Measurements from ENCODE around the gene IL17REL.

Gene IL17REL

DNA sequence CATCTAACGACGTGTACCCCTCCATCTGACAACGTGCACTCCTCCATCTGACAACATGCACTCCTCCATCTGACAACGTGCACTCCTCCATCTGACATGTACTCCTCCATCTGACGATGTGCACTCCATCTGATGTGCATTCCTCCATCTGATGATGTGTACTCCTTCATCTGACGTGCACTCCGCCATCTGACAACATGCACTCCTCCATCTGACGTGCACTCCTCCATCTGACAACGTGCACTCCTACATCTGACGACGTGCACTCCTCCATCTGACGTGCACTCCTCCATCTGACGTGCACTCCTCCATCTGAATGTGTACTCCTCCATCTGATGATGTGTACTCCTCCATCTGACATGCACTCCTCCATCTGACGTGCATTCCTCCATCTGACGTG lies 8.0 kb upstream of the IL17REL start:
- no peak for DNase-seq

DNA sequence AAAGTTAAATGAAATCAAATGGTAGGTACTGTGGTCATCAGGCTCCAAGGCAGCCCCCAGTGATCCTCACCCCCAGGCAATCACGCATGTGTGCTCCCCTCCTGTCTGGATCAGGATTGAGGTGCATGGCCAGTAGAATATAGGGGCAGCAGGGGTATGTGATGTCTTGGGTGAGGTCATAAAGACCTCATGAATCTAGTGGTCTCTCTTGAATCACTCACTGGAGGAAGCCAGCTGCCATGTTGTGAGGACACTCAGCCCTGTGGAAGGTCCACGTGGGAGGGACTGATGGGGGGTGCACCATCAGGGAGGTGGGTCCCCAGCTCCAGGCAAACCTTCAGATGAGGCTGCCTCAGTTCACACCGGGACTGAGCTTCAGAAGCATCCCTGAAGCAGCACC lies 6.8 kb upstream of the IL17REL start:
- no peak for DNase-seq

DNA sequence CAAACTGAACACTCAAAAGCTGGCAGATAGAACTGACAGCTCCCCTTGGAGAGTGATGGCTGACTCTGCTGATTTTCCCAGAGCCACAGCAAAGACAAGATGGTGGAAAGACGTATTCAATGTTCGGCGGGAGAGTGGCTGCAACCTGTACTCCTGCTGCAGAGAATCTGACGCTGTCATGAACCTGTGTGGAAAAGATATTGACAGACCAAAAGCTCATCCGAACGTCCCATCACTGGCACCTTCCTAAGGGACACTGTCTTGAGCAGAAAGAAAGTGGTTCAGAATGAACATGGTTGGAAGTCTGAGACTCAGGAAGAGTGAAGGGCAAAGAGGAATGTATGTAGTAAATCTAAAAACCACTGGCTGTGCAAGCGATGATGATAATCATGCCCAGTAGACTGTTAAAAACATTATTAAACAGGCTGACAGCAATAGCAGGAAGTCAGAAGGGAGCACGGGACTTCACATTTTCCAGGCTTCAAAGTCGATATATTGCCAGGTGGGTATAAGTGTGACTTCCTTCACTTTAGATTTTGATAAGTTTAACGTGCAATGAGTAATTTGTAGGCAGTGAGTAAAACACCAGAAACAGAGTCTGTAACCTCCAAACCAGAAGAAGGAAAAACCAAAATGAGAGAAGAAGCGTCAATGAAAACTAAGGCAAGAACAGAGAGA lies 6.2 kb upstream of the IL17REL start:
- no peak for DNase-seq

DNA sequence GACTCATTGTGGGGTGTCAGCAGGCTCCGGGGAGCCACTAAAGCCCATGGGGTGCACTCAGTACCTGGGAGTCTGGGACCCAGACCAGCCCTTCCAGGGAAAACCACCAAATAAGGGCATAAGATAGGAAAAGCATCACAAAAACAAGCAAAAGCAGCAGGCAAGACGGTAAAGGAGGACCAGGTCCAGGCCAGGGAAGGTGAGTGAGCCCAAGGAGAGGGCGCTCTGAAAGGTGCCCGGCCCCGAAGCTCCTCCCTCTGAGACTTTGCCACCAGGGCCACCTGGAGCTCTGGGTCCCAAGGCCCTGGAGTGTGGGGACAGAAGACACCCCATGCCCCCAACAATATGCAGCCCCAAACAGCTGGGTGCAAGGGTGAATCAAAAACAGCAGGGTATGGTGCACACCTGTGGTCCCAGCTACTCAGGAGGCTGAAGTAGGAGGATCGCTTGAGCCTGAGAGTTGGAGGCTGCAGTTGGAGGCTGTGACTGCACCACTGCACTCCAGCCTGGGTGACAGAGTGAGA lies 5.2 kb upstream of the IL17REL start:
- DNase-seq = no peak

DNA sequence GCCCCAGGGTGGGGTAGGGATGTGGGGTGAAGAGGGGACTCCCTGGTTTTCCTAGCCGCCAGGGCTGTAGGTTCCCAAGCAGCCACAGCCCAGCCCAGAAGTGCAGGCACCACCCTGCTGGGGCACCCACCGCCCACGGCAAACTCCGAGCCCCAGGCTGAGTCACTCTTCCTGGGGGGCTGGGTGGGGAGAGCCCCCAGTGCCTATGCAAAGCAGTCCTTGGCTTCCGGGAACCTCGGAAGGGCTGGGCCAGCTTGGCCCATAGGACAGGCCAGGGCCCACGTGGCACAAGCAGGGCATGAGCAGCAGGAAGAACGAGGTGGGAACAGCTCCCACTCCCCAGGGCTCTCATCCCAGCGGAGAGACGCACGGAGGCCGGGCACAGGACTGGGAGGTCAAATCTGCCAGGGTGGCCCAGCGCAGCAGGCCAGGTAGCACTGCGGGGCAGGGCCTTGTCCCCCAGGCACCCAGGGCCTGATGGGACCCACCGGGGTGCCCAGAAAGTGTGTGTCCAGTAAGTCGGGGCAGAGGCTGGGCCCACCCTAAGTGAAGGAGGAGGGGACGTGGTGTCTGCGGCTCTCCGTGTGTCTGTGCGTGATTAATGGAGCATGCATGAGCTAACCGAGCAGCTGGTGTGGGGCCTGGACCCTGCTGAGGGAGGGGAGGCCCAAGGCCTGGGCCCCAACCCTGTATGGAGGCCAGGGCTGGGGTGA lies 4.6 kb upstream of the IL17REL start:
- DNase-seq = no peak

DNA sequence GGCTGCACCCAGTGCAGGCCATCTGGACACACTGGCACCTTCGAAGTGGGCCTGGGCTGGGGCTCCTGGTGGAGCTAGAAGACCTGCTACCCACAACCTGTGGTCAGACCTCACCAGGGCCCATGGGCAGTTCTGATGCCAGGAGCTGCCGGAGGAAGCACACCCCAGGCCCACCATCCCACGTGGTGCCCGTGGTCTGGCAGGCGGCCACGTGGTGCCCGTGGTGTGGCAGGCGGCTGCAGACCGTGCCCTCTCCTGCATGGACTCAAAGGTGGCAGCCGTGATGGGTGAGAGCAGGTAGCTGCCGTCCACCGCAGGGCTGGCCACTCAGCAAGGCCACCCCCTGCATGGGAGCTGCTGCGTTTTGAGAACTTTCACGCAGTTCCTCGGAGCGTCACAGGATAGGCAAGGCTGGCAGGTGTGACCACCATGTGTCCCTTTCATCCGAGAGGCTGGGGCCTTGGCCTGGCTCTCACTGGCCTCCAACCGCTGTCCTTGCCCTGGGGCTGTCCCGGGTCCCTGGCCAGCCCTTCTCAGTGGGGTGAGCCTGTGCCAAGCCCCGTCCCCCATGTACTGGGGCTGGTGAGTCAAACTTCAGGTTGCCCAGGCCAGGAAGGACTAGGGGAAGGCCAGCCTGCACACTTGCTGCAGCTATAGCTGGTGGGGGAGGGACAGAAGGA lies 3.9 kb upstream of the IL17REL start:
- DNase-seq = no peak

DNA sequence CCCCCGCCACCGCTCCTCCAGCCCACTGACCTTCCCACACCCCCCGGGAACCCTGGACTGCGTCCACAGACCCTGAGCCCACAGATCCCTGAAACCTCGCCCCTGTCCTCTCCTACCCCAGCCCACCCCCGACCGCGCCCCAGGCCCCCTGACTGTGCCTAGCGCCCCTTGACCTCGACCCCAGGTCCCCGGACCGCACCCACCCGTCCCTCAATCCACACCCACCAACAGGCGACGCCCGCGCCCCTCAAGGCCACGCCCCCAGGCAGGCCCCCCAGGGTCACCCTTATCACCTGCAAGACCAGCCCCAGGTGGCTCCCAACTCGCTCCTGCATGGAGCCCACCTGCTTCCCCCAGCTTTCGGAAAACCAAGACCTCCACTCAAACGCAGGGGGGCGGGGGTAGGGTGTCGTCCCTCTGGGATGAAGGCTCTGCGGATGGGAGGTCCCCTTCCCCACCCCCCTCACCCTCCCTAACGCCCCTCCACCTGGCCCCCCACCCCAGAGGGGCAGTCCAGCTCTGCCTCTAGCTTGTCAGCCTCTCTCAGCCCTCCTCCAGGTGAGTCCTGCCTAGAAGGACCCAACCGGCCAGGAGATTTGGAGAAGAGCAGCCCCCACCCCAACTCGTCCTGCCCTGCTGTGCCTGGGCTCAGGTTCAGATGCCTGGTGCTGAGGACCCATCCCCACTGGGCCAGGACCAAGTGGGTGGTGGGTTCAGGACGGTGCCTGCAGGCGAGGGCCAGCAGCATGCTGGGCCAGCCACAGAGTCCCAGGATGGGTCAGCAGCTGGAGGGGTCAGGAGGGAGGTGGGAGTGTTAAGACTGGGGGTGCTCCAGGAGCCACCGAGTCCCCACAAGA lies 3.1 kb upstream of the IL17REL start:
- no peak for DNase-seq

DNA sequence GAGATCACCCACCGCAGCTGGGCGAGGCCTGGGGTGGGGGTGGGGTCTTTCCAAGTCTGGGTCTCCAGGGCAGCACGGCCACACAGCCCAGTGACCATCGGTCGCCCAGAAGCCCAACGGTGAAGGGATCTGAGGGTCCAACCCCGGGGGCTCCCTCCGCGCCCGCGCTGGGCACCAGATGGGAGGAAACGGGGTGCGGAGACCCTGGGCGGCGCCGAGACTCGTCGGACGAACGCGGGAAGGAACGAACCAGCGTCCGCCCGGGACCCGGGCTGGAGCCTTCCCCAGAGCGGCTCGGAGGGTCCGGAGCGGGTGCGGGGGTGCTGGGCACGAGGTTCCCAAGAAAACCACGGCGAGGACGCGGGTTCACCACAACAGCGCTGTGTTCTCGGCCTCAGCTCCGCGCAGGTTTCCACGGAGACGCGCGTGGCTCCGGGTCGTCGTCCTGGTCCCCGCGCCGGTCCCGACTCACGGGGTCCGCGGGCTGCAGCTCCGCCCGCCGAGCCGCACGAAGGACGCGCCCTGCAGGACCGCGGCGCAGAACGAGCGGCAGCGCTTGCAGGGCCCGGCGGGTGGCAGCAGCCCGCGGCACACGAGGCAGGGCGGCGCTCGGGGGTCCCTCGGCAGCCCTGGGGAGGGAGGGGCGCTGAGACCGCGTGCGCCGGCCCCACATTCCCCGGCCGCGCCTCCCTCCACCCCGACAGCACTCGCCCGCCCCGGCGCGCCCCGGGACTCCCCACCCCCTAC lies 2.3 kb upstream of the IL17REL start:
- DNase-seq = no peak

DNA sequence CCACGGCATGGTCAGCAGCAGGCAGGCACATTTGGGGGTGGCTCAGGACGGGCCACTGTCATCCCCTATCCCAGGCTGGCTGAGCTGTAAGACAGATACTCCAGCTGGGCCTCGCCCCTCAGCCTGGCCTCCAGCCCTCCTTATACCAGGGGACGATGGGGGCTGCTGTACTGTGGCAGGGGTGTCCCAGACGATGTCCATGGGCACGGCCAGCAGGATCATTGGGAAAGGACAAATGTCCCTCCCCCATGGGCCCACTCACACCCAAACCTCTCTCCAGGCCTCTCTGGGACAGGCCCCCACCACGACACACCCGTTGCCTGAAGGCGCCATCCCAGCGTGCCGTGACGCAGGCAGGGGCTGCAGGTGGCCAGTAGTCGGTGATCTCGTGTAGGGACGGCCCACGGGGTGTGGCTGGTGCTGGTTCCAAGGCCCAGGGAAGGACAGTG lies 1.5 kb upstream of the IL17REL start:
- no peak for DNase-seq

DNA sequence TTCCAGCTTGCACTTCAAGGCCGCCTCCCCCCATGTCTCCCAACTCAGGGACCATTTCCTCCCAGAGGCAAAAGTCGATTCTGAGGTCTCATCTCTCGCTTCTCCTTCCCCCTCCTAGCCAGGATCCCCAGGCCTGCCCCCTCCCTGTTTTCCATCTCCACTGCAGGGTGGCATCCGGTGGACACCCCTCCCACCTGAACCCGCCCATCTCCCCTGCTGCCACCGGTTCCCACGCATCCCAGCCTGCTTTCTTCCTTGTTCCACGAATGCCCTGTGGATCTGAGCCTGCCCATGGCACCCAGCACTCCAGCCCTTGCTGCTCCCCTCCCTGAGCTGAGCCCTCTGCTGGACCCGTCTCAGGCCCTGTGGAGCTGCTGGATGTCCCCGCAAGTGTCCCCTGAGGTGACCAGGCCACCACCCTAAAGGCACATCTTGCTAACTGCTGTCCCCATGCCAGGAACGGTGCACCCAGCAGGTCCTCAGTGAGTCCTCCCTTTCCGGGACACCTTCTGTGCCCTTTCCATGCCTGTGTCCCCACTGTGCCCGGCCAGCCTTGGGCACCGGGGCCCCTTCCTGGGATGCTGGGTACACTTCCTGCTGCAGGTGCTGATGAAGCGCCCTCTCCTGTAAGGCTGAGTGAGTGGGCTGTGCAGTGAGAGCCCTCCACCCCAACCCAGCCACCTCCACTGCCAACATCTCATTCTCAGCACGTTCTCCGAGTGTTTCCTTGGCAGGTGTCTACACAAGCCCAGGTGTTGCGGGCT lies 936 bp downstream of the IL17REL start:
- no peak for DNase-seq

DNA sequence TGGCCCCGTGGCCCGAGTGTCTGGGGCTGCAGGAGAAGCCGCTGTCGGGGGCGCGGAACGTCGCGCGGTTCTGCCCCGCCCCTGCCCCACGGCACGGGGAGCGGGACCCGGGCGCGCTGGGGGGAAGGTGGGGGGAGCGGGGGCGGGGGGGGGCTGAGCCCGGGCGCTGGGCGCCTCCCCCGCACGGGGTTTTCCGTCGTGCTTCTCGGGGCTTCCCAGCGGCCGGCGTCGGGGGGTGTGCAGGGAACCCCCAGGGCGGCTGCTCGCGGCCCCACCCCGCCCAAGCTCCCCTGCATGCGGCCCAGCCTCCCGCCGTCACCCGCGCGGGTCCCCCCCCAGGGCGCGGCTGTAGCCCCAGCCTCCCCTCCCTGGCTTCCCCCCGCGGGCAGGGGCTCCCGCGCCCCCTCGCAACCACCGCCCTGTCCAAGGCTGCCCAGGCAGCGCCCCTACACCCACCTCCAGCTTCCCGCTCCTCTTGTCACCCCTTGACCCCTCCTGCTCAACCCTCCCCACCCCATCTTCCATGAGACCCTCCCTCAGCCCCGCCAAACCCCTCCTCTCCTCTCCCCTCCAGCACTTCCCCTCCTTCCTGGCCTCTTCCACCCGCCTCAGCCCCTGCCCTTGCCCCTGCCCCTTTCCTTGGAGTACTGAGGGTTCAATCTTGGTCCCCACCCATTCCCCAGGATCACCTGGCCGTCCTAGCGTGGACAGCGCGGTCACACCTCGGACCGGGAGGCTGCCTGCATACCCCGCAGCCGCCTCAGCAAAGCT lies 1.7 kb downstream of the IL17REL start:
- DNase-seq = no peak

DNA sequence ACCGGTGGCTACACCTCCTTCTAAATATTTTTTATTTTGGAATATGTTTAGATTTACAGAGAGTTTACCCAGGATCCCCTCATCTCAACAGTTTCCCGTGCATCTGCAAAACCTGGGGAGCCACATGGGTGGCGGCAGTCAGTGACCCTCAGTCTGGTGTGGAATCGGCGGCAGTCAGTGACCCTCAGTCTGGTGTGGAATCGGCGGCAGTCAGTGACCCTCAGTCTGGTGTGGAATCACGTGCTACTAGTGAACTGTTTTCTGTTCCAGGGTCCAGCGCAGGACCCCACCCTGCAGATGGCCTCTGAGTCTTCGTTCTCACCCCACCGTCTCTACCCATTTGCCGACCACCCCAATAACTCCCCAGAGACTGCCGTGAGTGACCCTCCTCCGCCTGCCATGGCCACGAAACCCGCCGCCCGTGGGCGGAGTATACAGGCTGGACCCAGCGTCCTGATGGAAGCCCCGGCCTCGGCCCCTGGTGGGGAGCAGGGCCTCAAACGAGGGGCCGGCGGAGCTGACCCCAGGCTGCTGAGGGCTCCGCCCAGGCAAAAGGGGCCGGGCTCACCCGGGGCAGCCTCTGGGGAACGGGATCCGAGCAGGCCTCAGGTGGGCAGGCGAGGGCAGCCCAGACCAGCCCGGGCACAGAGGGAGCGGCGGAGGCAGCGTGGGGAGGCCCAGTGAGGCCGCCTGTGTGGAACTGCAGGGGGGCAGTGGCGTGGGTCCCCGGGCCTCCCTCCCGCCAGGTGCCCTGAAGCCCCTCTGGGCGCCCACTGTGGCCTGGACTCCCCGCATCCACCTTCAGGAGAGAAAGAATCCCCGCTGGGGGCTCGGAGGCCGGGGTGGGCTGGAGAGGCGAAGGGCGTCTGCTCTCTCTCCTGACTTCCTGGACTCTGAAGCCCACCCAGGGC lies 2.5 kb downstream of the IL17REL start:
- no peak for DNase-seq

DNA sequence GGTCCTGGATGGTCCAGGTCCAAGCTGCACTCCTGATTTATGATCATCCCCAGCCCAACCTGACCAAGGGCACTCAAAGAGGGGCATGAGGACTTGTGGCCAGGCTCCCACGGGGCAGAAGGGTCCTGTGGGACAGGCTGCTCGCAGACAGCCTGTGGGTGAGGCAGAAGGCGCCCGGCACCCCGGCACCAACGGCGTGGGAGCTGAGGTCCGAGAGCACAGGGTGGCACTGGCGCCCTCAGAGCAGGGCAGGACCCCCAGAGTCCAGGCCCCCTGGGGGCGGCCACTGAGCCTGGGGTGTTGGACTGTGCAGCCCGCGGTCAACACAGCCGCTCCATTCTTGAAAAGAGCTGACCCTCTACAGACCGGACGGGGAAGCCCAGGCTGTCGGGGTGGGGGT lies 3.3 kb downstream of the IL17REL start:
- no peak for DNase-seq

DNA sequence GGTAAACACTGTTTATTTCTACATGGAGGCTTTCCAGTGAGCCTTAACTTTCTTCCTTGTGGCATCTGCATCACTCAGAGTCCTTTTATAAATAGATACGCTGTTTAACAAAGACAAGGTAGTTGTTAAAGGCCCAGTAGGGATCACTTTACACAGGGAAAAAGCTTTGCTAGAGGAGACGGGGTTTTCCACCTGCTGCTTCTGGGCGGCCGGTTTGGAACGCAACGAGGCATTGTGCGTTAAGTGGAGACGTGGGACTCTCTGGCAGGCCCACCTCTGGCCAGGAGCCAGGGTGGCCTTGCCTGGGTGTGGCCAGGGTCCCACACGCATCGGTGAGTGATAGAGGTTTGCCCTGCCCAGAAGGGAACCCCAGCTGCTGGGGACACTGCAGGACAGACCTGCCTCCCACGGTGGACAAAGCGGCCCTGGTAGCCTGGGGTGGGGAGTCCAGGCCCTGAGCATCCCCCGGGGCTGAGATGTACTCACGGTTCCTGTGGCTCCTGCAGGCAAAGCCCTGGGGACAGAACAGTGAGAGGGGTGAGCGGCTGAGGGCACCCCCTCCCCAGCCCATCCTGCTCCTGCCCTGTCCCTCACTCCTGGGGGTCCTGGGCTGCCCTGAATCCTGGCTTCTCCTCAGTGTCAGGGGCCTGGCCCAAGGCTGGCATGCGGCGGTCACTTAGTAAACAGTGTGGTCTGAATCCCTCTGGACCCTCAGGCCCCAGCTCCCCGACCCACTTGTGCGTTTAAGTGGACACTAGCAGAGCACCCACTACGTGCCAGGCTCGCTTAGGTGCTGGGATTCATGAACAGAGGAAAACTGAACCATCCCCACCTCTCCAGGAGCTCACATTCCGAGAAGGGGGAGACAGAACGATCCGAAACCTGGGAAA lies 4.2 kb downstream of the IL17REL start:
- DNase-seq = peak; percentile 39

DNA sequence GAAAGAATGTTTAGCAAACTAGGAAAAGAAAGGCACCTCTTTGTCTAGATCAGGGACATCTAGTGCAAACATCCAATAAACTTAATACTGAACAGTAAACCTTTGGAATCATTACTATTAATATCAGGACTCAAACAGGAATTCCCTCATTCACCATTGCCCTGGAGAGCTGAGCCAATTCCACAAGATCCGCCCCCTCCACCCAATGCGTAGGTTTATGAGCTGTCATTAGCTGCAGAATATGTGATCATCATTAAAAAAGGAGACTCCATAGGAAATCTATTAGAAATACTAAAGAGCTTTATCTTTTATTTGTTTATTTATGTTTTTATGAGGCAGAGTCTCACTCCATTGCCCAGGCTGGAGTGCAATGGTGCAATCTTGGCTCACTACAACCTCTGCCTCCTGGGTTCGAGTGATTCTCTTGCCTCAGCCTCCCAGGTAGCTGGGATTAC lies 5.5 kb downstream of the IL17REL start:
- DNase-seq = no peak

DNA sequence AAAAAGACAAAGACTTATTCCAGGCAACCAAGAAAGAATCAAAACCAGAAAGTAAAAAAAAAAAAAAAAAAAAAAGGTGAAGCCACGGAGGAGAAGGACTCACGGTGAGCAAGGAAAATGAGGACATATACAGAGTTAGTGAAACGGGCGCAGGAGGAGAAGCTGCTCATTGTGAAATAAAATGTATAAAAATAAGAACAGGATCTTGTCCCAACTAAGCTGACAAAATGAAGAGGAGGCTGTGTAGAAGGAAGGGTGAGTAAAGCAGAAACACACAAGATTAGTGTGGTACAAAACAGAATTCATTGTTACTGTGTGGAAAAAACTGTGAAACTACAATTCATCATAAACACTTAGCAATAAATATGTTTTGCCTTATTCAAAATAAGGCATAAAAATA lies 7.6 kb downstream of the IL17REL start:
- DNase-seq = no peak

DNA sequence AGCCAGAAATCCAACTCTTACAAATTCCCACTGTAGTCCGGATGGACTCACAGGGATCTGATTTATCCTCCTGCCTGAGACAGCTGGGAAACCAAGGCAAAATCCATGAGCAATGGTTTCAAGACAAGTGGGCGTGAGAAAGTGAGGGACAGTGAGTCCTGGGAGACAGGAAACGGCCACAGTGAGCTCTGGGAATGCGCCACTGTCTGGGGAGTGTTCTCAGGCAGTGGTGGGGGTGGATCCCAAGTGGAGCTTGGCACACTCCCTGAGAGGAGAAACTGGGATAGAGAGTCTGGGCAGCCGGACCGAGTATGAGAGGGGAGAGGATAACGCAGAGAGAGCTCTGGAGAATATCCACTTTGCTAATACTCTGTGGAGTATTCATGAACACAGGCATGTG lies 9.8 kb downstream of the IL17REL start:
- no peak for DNase-seq
